HEK293T (cell line): Measurements from ENCODE around the gene TMEM154.

ENCODE experiments used
- ARNT ChIP-seq: fragments of 450-650 bp; IDR thresholded peaks from 2 replicates; pipeline ENCODE4 v1.6.1; 2017; ENCODE audit warnings: mild to moderate bottlenecking
- BHLHE40 ChIP-seq: fragments of 450-650 bp; IDR thresholded peaks from 2 replicates; pipeline ENCODE4 v1.6.1; 2016; ENCODE audit warnings: mild to moderate bottlenecking, moderate library complexity, borderline replicate concordance
- ELF4 ChIP-seq: fragments of 450-650 bp; IDR thresholded peaks from 2 replicates; pipeline ENCODE4 v1.6.1; 2017; ENCODE audit warnings: antibody characterized with exemption
- FOXA1 ChIP-seq: fragments of 450-650 bp; IDR thresholded peaks from 2 replicates; pipeline ENCODE4 v1.6.1; 2016; ENCODE audit warnings: mild to moderate bottlenecking
- FOXK2 ChIP-seq: fragments of 450-650 bp; IDR thresholded peaks from 2 replicates; pipeline ENCODE4 v1.6.1; 2016; ENCODE audit warnings: mild to moderate bottlenecking
- FOXM1 ChIP-seq: fragments of 450-650 bp; IDR thresholded peaks from 2 replicates; pipeline ENCODE4 v1.6.1; 2017; ENCODE audit warnings: mild to moderate bottlenecking, borderline replicate concordance
- HDGF ChIP-seq: fragments of 450-650 bp; IDR thresholded peaks from 2 replicates; pipeline ENCODE4 v1.6.1; 2017; ENCODE audit warnings: antibody characterized with exemption, borderline replicate concordance
- LEF1 ChIP-seq: fragments of 450-650 bp; IDR thresholded peaks from 2 replicates; pipeline ENCODE4 v1.6.1; 2017; ENCODE audit warnings: mild to moderate bottlenecking, borderline replicate concordance
- SP1 ChIP-seq: fragments of 450-650 bp; IDR thresholded peaks from 2 replicates; pipeline ENCODE4 v1.6.1; 2017
- SUZ12 ChIP-seq: fragments of 450-650 bp; IDR thresholded peaks from 2 replicates; pipeline ENCODE4 v1.6.1; 2016; ENCODE audit warnings: mild to moderate bottlenecking
- TARDBP ChIP-seq: fragments of 450-650 bp; IDR thresholded peaks from 2 replicates; pipeline ENCODE4 v1.6.1; 2016
- ZNF384 ChIP-seq: fragments of 450-650 bp; IDR thresholded peaks from 2 replicates; pipeline ENCODE4 v1.6.1; 2016
- TF ChIP-seq, protein P1 (sequence below): fragments of 450-650 bp; IDR thresholded peaks from 2 replicates; pipeline ENCODE4 v1.6.1; 2016

DNA sequence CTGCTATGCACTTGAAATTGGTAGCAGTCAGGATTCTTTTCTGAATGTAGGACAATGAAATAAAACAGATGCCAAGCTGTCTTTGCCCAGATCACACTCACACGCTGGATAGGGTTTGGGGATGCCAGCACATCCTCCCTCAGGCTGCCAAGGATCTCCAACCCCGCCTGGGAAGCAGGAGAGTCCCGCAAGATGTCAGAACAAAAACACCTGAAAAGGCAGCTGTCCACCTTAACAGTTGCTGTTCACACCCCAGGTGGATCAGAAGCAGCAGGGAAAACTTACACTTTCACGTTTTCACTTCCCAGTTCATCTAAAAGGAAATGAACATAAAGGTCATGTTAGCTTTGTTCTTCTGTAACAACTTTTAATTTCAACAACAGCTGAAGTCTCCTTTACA lies 35.7 kb downstream of the TMEM154 start:
- TF ChIP-seq SP1 (no peak), FOXK2 (no peak), ELF4 (no peak), SUZ12 (no peak), ZNF384 (no peak), ARNT (no peak), FOXA1 (no peak), HDGF (no peak), FOXM1 (no peak), LEF1 (no peak), BHLHE40 (no peak), TARDBP (no peak)
- TF ChIP-seq, protein P1, sequence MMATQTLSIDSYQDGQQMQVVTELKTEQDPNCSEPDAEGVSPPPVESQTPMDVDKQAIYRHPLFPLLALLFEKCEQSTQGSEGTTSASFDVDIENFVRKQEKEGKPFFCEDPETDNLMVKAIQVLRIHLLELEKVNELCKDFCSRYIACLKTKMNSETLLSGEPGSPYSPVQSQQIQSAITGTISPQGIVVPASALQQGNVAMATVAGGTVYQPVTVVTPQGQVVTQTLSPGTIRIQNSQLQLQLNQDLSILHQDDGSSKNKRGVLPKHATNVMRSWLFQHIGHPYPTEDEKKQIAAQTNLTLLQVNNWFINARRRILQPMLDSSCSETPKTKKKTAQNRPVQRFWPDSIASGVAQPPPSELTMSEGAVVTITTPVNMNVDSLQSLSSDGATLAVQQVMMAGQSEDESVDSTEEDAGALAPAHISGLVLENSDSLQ, result no peak
